Adipocyte (in vitro differentiated cells): ENCODE measurements around the gene OPCML.

Source experiments
- DNase-seq: peaks from one replicate; pipeline ENCODE4 v3.0.0-alpha.2; 2015; ENCODE audit warnings: low read depth
- H3K27me3 ChIP-seq: replicated peaks from 2 replicates; pipeline ENCODE4 v1.7.0; 2013; ENCODE audit warnings: mild to moderate bottlenecking, low read length, moderate library complexity; ENCODE audit not compliant: control insufficient read depth, insufficient read depth
- H3K36me3 ChIP-seq: 2 replicates; pipeline ENCODE4 v1.7.0; 2013; ENCODE audit warnings: low read length, mild to moderate bottlenecking, moderate library complexity; ENCODE audit not compliant: control insufficient read depth, insufficient read depth, severe bottlenecking
- H3K4me1 ChIP-seq: 2 replicates; pipeline ENCODE4 v1.7.0; 2013; ENCODE audit warnings: mild to moderate bottlenecking, low read length, moderate library complexity; ENCODE audit not compliant: control insufficient read depth, insufficient read depth
- H3K4me3 ChIP-seq: 2 replicates; pipeline ENCODE4 v1.7.0; 2013; ENCODE audit warnings: mild to moderate bottlenecking, low read length, moderate library complexity
- H3K9ac ChIP-seq: 2 replicates; pipeline ENCODE4 v1.7.0; 2013; ENCODE audit warnings: mild to moderate bottlenecking, low read length, moderate library complexity
- H3K9me3 ChIP-seq: 2 replicates; pipeline ENCODE4 v1.7.0; 2013; ENCODE audit warnings: mild to moderate bottlenecking, low read length, moderate library complexity; ENCODE audit not compliant: control insufficient read depth

The OPCML gene

GRCh38 chr11:132971351-132971750 lies 561.0 kb downstream of the OPCML start:
- Histone ChIP-seq H3K4me1 (no peaks in the 10 kb centered on the region), H3K9me3 (no peaks in the 10 kb centered on the region), H3K27me3 (peaks cover 3% of the 10 kb centered on the region), H3K36me3 (no peaks in the 10 kb centered on the region), H3K9ac (no peak overlapping the region), H3K4me3 (no peak overlapping the region)
- DNase-seq = no peak

- no peaks in the 10 kb centered on the region for H3K36me3 ChIP-seq
- no peaks in the 10 kb centered on the region for H3K4me1 ChIP-seq
- H3K9ac ChIP-seq = no peak overlapping the region
- DNase-seq = no peak
- no peak overlapping the region for H3K4me3 ChIP-seq
- H3K9me3 ChIP-seq = no peaks in the 10 kb centered on the region
- peaks cover 3% of the 10 kb centered on the region for H3K27me3 ChIP-seq
These were observed 562.4 kb downstream of the OPCML start for GRCh38 chr11:132969892-132970291.

GRCh38 chr11:132962041-132962440 lies 570.3 kb downstream of the OPCML start:
- DNase-seq = peak; percentile 88

GRCh38 chr11:132961453-132961852 lies 570.8 kb downstream of the OPCML start:
- no peaks in the 10 kb centered on the region for H3K36me3 ChIP-seq
- H3K9me3 ChIP-seq = no peaks in the 10 kb centered on the region
- H3K4me1 ChIP-seq = peaks cover 4% of the 10 kb centered on the region
- H3K27me3 ChIP-seq = peaks cover 20% of the 10 kb centered on the region
- H3K4me3 ChIP-seq = no peak overlapping the region
- no peak overlapping the region for H3K9ac ChIP-seq
- no peak for DNase-seq

More at GRCh38 chr11:132962041-132962440, 570.3 kb downstream of the OPCML start:
- Histone ChIP-seq H3K9me3 (no peaks in the 10 kb centered on the region), H3K36me3 (no peaks in the 10 kb centered on the region), H3K4me3 (no peak overlapping the region), H3K27me3 (peaks cover 20% of the 10 kb centered on the region), H3K9ac (no peak overlapping the region), H3K4me1 (peaks cover 4% of the 10 kb centered on the region)

DNA sequence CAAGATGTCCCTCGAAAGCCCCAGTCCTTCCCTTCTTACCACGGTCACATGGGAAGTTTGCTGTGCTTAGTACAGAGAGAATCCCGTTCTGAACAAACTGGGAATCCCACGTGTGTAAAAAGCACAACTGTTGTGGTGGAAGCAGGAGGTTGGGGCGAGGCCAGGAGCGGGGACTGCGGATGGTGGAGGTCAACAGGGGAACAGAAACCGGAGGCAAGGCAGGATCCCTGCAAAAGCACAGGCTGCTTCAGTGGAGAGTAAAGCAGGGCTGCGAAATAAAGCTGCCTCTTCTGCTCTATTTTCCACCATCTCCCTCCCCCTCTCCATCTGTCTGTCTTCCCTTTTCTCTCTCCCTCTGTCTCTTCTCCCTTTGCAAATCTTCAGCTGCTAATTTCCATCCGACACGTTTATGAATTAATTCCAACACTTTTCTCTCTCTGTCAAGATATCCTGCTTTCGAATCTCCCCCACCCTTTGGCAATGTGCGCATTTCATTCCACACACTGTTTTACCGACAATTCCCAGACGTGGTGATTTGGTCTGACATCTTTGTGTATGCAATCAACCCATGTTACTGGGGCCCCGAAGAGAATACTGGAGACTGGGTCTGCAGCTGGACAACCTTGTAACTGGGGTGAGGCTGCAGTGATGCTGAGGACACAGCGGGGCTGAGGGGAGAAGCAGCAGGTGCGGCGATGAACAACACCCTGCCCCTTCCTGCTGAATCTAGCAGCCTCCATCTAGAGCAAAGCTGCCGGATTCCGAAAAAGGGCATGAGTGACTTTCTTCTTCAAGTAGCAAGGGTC lies 571.8 kb downstream of the OPCML start:
- Histone ChIP-seq H3K27me3 (peaks cover 20% of the 10 kb centered on the region), H3K9ac (no peak overlapping the region), H3K4me3 (peak overlapping the region; percentile 41), H3K9me3 (no peaks in the 10 kb centered on the region), H3K36me3 (no peaks in the 10 kb centered on the region), H3K4me1 (peaks cover 4% of the 10 kb centered on the region)
- DNase-seq = no peak

DNA sequence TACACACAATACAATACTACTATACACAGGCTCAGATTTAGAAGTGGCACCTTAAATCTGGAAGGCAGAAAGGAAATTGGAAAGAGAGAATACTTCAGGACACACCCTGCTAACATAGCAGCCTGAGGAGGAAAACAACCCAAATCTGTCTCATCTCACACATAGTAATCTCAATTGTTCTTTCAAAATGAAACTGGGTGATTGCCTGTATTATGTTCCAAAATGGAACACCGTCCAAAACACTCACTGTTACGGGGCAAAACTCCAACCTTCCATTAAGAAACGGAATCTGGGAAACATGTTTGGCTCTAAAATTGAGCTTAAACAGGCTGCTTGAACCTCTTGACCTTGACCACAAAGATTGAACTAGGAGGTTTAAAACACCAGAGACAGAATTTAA lies 572.6 kb downstream of the OPCML start:
- H3K4me1 ChIP-seq = peaks cover 4% of the 10 kb centered on the region
- no peaks in the 10 kb centered on the region for H3K36me3 ChIP-seq
- H3K27me3 ChIP-seq = peaks cover 20% of the 10 kb centered on the region
- no peak overlapping the region for H3K9ac ChIP-seq
- no peak for DNase-seq
- no peaks in the 10 kb centered on the region for H3K9me3 ChIP-seq
- H3K4me3 ChIP-seq = peak overlapping the region; percentile 41

GRCh38 chr11:132957881-132958280 lies 574.4 kb downstream of the OPCML start:
- no peaks in the 10 kb centered on the region for H3K36me3 ChIP-seq
- H3K27me3 ChIP-seq = peaks cover 18% of the 10 kb centered on the region
- peaks cover 4% of the 10 kb centered on the region for H3K4me1 ChIP-seq
- DNase-seq = no peak
- H3K9me3 ChIP-seq = no peaks in the 10 kb centered on the region
- no peak overlapping the region for H3K4me3 ChIP-seq
- H3K9ac ChIP-seq = no peak overlapping the region

DNA sequence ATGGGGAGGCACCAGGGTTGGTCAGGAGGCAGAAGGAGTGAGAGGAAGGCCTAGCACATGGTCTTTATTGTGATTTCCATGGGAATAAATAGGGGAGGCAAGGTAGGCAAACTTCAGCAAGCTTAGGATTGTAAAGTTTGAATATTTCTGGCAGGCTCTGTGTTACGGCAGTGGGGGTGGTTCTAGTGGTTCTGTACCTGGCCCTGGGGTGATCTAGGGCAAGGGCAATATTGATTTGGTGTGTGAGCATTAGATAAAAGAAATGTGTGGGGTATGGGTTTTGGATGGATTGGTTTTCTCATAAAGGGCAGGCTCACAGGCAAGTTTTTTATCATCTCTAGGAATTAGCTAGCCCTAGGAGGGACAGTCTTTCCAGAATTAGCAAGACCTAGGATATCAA lies 584.0 kb downstream of the OPCML start:
- Histone ChIP-seq H3K4me1 (peaks cover 2% of the 10 kb centered on the region), H3K4me3 (no peak overlapping the region), H3K27me3 (peaks cover 13% of the 10 kb centered on the region), H3K36me3 (no peaks in the 10 kb centered on the region), H3K9ac (no peak overlapping the region), H3K9me3 (peaks cover 7% of the 10 kb centered on the region)
- DNase-seq = no peak

- Histone ChIP-seq H3K4me1 (peaks cover 5% of the 10 kb centered on the region), H3K9ac (no peak overlapping the region), H3K4me3 (peak overlapping the region; percentile 24), H3K36me3 (no peaks in the 10 kb centered on the region), H3K27me3 (peaks cover 17% of the 10 kb centered on the region), H3K9me3 (no peaks in the 10 kb centered on the region)
- no peak for DNase-seq
These were observed 587.7 kb downstream of the OPCML start for GRCh38 chr11:132944569-132944944.

DNA sequence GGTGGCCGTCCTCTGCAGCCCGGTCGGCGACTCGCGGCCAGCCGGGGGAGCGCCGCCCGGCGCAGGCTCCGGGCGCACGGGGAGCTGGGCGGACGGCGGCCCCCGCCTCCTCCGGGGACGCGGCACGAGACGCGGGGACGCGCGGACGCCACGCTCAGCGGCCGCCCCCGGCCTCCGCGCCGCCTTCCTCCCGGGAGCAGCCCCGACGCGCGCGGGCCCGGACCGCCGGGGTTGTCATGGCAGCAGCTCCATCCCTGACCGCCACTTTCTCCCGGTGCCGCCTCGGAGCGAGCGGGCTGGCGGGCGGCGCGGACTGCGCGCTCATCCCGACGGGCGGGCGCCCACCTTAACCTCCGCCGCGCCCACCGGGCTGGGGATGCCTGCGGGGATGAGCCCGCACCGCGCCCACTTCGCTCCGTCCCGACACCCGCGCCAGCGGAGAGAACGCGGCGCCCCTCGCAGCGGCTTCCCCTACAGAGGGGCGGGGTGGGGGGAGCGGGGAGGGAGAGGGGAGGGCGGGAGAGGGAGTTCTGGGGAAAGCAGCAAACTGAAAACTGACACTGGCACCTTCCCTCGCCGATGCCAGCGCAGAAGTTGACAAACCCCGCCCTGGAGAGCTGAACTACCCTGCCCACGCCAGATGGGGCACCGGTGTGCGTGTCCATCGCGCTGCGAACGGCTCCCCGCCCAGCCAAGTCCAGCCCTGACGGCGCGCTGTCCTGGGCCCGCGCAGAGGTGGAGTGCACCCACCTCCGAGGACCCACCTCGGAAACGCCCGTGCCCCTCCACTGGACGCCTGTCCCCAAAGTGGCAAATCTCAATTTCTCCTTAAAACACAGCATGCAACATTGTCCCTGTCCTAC lies 588.4 kb downstream of the OPCML start:
- no peak overlapping the region for H3K9ac ChIP-seq
- DNase-seq = peak; percentile 63
- H3K4me3 ChIP-seq = peak overlapping the region; percentile 67
- H3K36me3 ChIP-seq = no peaks in the 10 kb centered on the region
- H3K9me3 ChIP-seq = no peaks in the 10 kb centered on the region
- H3K4me1 ChIP-seq = peaks cover 5% of the 10 kb centered on the region
- H3K27me3 ChIP-seq = peaks cover 17% of the 10 kb centered on the region

DNA sequence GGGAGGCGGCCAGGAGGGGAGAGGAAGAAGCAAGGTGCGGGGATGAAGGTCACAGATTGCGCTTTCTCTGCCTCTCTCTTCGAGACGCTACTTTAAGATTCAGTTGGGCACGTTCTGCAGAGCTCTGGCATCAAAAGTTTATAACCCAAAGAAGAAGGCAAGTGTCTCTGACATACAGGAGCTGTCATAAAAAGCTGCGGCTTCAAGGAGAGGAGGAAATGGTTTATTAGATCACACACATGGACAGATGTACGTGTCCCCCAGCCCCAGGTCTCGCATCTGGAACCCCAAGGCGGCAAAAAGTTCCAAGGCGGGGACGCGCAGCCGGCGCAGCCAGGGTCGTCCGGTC lies 589.0 kb downstream of the OPCML start:
- Histone ChIP-seq H3K36me3 (no peaks in the 10 kb centered on the region), H3K9ac (no peak overlapping the region), H3K9me3 (no peaks in the 10 kb centered on the region), H3K27me3 (peaks cover 17% of the 10 kb centered on the region), H3K4me1 (peaks cover 5% of the 10 kb centered on the region), H3K4me3 (peak overlapping the region; percentile 67)
- peak; percentile 19 for DNase-seq
